ENCODE data around the gene CAMKMT.
"Not testable (repeated sequence)": the region's sequence is repeated elsewhere in the genome, so short reads cannot be mapped to it uniquely, and the experiment has no call there.

CAMKMT gene

GRCh38 chr2:44578471-44579093 is 216.8 kb downstream of the CAMKMT start:
- no peaks in the 10 kb centered on the region for H3K27me3 Mint-ChIP-seq (ENCODE audit: low read depth)
- no peak overlapping the region for H3K4me3 Mint-ChIP-seq
- peaks cover 11% of the 10 kb centered on the region for H3K4me1 Mint-ChIP-seq (ENCODE audit: low read depth)
- H3K27ac Mint-ChIP-seq: no peak overlapping the region
- no peaks in the 10 kb centered on the region for H3K9me3 Mint-ChIP-seq
- no peaks in the 10 kb centered on the region for H3K36me3 Mint-ChIP-seq (ENCODE audit: low read depth)

- Mint-ChIP-seq H3K9me3 (no peaks in the 10 kb centered on the region), H3K36me3 (ENCODE audit: low read depth) (no peaks in the 10 kb centered on the region), H3K4me3 (no peak overlapping the region), H3K27ac (no peak overlapping the region), H3K27me3 (ENCODE audit: low read depth) (no peaks in the 10 kb centered on the region), H3K4me1 (ENCODE audit: low read depth) (peaks cover 11% of the 10 kb centered on the region)
These were observed 217.5 kb downstream of the CAMKMT start for GRCh38 chr2:44579115-44579836.

DNA sequence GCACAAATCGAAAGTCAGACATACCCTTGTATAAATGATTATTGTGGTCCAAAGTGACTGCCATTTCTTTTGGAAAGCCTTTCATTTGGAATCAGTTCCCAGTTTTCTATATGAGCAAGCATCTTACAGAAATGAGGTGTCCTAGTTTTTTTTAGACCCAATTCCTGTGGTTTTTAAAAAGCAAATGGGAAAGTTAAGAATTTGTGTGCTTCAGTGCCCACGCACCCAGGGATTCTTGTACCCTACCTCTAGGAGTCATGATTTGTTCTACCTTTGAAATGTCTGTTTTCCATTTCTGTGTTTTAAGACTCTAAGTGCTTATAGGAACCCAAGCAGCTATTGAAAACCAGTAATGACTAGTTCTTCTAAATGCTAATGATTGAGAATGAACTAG is 218.1 kb downstream of the CAMKMT start:
- Mint-ChIP-seq H3K27me3 (ENCODE audit: low read depth) (no peaks in the 10 kb centered on the region), H3K4me1 (ENCODE audit: low read depth) (peaks cover 11% of the 10 kb centered on the region), H3K4me3 (no peak overlapping the region), H3K36me3 (ENCODE audit: low read depth) (no peaks in the 10 kb centered on the region), H3K9me3 (no peaks in the 10 kb centered on the region), H3K27ac (no peak overlapping the region)

- no peaks in the 10 kb centered on the region for H3K9me3 Mint-ChIP-seq
- H3K36me3 Mint-ChIP-seq (ENCODE audit: low read depth): no peaks in the 10 kb centered on the region
- no peak overlapping the region for H3K4me3 Mint-ChIP-seq
- peaks cover 11% of the 10 kb centered on the region for H3K4me1 Mint-ChIP-seq (ENCODE audit: low read depth)
- no peak overlapping the region for H3K27ac Mint-ChIP-seq
- H3K27me3 Mint-ChIP-seq (ENCODE audit: low read depth): no peaks in the 10 kb centered on the region
These were observed 219.2 kb downstream of the CAMKMT start for GRCh38 chr2:44580875-44581515.

GRCh38 chr2:44582363-44583008 is 220.7 kb downstream of the CAMKMT start:
- H3K4me3 Mint-ChIP-seq: no peak overlapping the region
- no peaks in the 10 kb centered on the region for H3K9me3 Mint-ChIP-seq
- peaks cover 11% of the 10 kb centered on the region for H3K4me1 Mint-ChIP-seq (ENCODE audit: low read depth)
- no peak overlapping the region for H3K27ac Mint-ChIP-seq
- no peaks in the 10 kb centered on the region for H3K27me3 Mint-ChIP-seq (ENCODE audit: low read depth)
- no peaks in the 10 kb centered on the region for H3K36me3 Mint-ChIP-seq (ENCODE audit: low read depth)

DNA sequence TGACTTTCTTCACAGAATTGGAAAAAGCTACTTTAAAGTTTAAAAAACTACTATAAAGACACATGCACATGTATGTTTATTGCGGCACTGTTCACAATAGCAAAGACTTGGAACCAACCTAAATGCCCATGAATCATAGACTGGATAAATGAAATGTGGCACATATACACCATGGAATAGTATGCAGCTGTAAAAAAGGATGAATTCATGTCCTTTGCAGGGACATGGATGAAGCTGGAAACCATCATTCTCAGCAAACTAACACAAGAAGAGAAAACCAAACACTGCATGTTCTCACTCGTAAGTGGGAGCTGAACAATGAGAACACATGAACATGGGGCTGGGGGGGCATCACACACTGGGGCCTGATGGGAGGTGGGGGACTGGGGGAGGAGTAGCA is 233.9 kb downstream of the CAMKMT start:
- H3K27me3 Mint-ChIP-seq (ENCODE audit: low read depth); H3K4me1 Mint-ChIP-seq (ENCODE audit: low read depth); H3K9me3 Mint-ChIP-seq; H3K36me3 Mint-ChIP-seq (ENCODE audit: low read depth); H3K4me3 Mint-ChIP-seq; H3K27ac Mint-ChIP-seq: not testable (repeated sequence)

DNA sequence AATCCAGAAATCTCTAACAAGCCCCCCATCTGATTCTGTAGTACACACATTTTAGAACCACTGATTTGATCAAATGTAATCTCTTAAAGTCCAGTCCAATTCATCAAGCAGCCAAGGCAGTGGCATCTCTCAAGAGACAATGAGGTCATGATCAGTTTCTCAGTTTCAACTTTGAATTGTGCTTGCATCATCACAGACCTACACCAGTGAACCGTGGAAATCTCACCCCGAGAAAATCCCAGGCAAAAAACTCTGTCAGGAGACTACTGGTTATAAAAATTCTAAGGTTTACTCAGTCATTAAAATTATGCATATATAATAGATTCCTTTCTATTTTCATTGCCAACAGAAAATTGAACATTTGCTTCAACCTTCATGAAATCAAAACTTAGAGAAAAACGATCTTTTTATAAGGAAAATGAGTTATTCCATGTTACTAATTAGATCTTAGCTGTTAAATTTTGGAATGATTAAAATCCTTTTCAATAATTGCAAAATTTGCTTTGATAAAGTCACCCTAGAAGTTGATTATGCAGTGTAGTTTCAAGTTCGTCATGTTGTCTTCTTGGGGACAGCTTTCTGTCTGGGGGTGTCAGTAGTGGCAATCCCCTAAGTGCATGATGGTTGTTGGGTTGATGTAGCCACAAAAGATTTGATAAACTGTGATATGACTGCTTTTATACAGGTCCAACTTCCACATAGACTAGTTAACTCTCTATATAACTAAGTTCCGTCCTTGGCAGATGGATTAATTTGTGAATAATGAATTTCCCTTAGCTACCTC is 235.0 kb downstream of the CAMKMT start:
- Mint-ChIP-seq H3K4me1 (ENCODE audit: low read depth) (no peaks in the 10 kb centered on the region), H3K9me3 (peaks cover 6% of the 10 kb centered on the region), H3K36me3 (ENCODE audit: low read depth) (no peaks in the 10 kb centered on the region), H3K4me3 (no peak overlapping the region), H3K27ac (no peak overlapping the region), H3K27me3 (ENCODE audit: low read depth) (no peaks in the 10 kb centered on the region)

GRCh38 chr2:44598330-44599119 is 236.8 kb downstream of the CAMKMT start:
- Mint-ChIP-seq H3K36me3 (ENCODE audit: low read depth) (no peaks in the 10 kb centered on the region), H3K9me3 (peaks cover 6% of the 10 kb centered on the region), H3K4me3 (no peak overlapping the region), H3K27ac (no peak overlapping the region), H3K4me1 (ENCODE audit: low read depth) (no peaks in the 10 kb centered on the region), H3K27me3 (ENCODE audit: low read depth) (no peaks in the 10 kb centered on the region)

GRCh38 chr2:44599130-44599529 is 237.4 kb downstream of the CAMKMT start:
- Mint-ChIP-seq H3K4me1 (ENCODE audit: low read depth) (no peaks in the 10 kb centered on the region), H3K4me3 (no peak overlapping the region), H3K36me3 (ENCODE audit: low read depth) (no peaks in the 10 kb centered on the region), H3K27ac (no peak overlapping the region), H3K27me3 (ENCODE audit: low read depth) (no peaks in the 10 kb centered on the region), H3K9me3 (peaks cover 6% of the 10 kb centered on the region)

- Mint-ChIP-seq H3K4me1 (ENCODE audit: low read depth) (no peaks in the 10 kb centered on the region), H3K27ac (no peak overlapping the region), H3K9me3 (no peaks in the 10 kb centered on the region), H3K36me3 (ENCODE audit: low read depth) (no peaks in the 10 kb centered on the region), H3K4me3 (no peak overlapping the region), H3K27me3 (ENCODE audit: low read depth) (no peaks in the 10 kb centered on the region)
These were observed 240.7 kb downstream of the CAMKMT start for GRCh38 chr2:44602446-44602845.

- H3K27ac Mint-ChIP-seq: no peak overlapping the region
- H3K4me3 Mint-ChIP-seq: no peak overlapping the region
- H3K9me3 Mint-ChIP-seq: peaks cover under 1% of the 10 kb centered on the region
These were observed 243.8 kb downstream of the CAMKMT start for GRCh38 chr2:44605511-44605910.

GRCh38 chr2:44612276-44612675 is 250.5 kb downstream of the CAMKMT start:
- Mint-ChIP-seq H3K36me3 (ENCODE audit: low read depth) (peaks cover 2% of the 10 kb centered on the region), H3K9me3 (peaks cover 5% of the 10 kb centered on the region), H3K4me1 (ENCODE audit: low read depth) (no peaks in the 10 kb centered on the region), H3K4me3 (no peak overlapping the region), H3K27me3 (ENCODE audit: low read depth) (no peaks in the 10 kb centered on the region), H3K27ac (no peak overlapping the region)

More at GRCh38 chr2:44605511-44605910, 243.8 kb downstream of the CAMKMT start:
- Mint-ChIP-seq H3K36me3 (ENCODE audit: low read depth) (no peaks in the 10 kb centered on the region), H3K27me3 (ENCODE audit: low read depth) (no peaks in the 10 kb centered on the region), H3K4me1 (ENCODE audit: low read depth) (no peaks in the 10 kb centered on the region)

DNA sequence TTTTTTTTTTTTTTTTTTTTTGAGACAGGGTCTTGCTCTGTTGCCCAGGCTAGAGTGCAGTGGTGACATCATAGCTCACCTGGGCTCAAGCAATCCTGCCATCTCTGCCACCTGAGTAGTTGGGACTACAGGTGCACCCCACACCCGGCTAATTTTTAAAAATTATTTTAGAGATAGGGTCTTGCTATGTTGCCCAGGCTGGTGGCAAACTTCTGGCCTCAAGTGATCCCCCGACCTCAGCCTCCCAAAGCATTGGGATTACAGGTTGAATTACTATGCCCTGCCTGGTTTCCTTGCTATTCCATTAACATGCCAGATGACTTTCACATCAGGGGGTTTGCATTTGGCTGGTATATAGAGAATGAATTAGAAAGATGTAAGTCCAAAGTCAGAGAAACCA is 253.2 kb downstream of the CAMKMT start:
- H3K4me3 Mint-ChIP-seq: no peak overlapping the region
- no peaks in the 10 kb centered on the region for H3K27me3 Mint-ChIP-seq (ENCODE audit: low read depth)
- H3K36me3 Mint-ChIP-seq (ENCODE audit: low read depth): peaks cover 2% of the 10 kb centered on the region
- peaks cover 5% of the 10 kb centered on the region for H3K9me3 Mint-ChIP-seq
- no peak overlapping the region for H3K27ac Mint-ChIP-seq
- no peaks in the 10 kb centered on the region for H3K4me1 Mint-ChIP-seq (ENCODE audit: low read depth)

All from T-helper 1 cell treated with Interleukin-12 subunit alpha and Interleukin-12 subunit beta and Interleukin-4 antibody, amounts not matched to agents 30 μg/mL and 1 μg/mL, for 36 hours (primary cell).